ENCODE data around the gene MTERF2. TPM values are rescaled to one million over a fixed set of nuclear protein-coding genes. Genes with fewer than 3 reads are reported as not detected.
"Not testable (repeated sequence)": the region's sequence is repeated elsewhere in the genome, so short reads cannot be mapped to it uniquely, and the experiment has no call there.

Gene MTERF2
- total RNA-seq, 1 donor from 2014 or later = 6.9 TPM

GRCh38 chr12:106999446-106999845, 12.5 kb upstream of the MTERF2 start:
- no peak for DNase-seq (ENCODE audit: low read depth)
- H3K27me3 ChIP-seq (ENCODE audit: control insufficient read depth, insufficient read depth, low read length) = no peaks in the 10 kb centered on the region
- no peak for TF ChIP-seq CTCF (IDR thresholded peaks at IDR 0.05; ENCODE audit: insufficient read depth, low read length, poor library complexity, severe bottlenecking)
- no peak overlapping the region for H3K4me3 ChIP-seq (ENCODE audit: low read depth, low read length)
- no peaks in the 10 kb centered on the region for H3K36me3 ChIP-seq (ENCODE audit: control insufficient read depth, insufficient read depth, low read length)

GRCh38 chr12:106997916-106998315, 11.0 kb upstream of the MTERF2 start:
- TF ChIP-seq CTCF (IDR thresholded peaks at IDR 0.05; ENCODE audit: insufficient read depth, low read length, poor library complexity, severe bottlenecking) = no peak
- DNase-seq (ENCODE audit: low read depth) = no peak
- H3K4me3 ChIP-seq (ENCODE audit: low read depth, low read length) = no peak overlapping the region
- no peaks in the 10 kb centered on the region for H3K36me3 ChIP-seq (ENCODE audit: control insufficient read depth, insufficient read depth, low read length)
- no peaks in the 10 kb centered on the region for H3K27me3 ChIP-seq (ENCODE audit: control insufficient read depth, insufficient read depth, low read length)

GRCh38 chr12:106996102-106996501, 9.2 kb upstream of the MTERF2 start:
- H3K27me3 ChIP-seq (ENCODE audit: control insufficient read depth, insufficient read depth, low read length); H3K36me3 ChIP-seq (ENCODE audit: control insufficient read depth, insufficient read depth, low read length); DNase-seq (ENCODE audit: low read depth); H3K4me3 ChIP-seq (ENCODE audit: low read depth, low read length): not testable (repeated sequence)

GRCh38 chr12:106994579-106995220, 7.8 kb upstream of the MTERF2 start:
- Histone ChIP-seq H3K27me3 (ENCODE audit: control insufficient read depth, insufficient read depth, low read length) (no peaks in the 10 kb centered on the region), H3K4me3 (ENCODE audit: low read depth, low read length) (no peak overlapping the region), H3K36me3 (ENCODE audit: control insufficient read depth, insufficient read depth, low read length) (no peaks in the 10 kb centered on the region)
- no peak for TF ChIP-seq CTCF (IDR thresholded peaks at IDR 0.05; ENCODE audit: insufficient read depth, low read length, poor library complexity, severe bottlenecking)
- no peak for DNase-seq (ENCODE audit: low read depth)

- Histone ChIP-seq H3K27me3 (ENCODE audit: control insufficient read depth, insufficient read depth, low read length) (no peaks in the 10 kb centered on the region), H3K4me3 (ENCODE audit: low read depth, low read length) (no peak overlapping the region), H3K36me3 (ENCODE audit: control insufficient read depth, insufficient read depth, low read length) (no peaks in the 10 kb centered on the region)
- DNase-seq (ENCODE audit: low read depth) = no peak
- TF ChIP-seq CTCF (IDR thresholded peaks at IDR 0.05; ENCODE audit: insufficient read depth, low read length, poor library complexity, severe bottlenecking) = no peak
Observed at GRCh38 chr12:106987846-106988245, 900 bp upstream of the MTERF2 start.

GRCh38 chr12:106986135-106986534, 811 bp downstream of the MTERF2 start:
- Histone ChIP-seq H3K4me3 (ENCODE audit: low read depth, low read length) (peak overlapping the region; percentile 88), H3K36me3 (ENCODE audit: control insufficient read depth, insufficient read depth, low read length) (no peaks in the 10 kb centered on the region), H3K27me3 (ENCODE audit: control insufficient read depth, insufficient read depth, low read length) (no peaks in the 10 kb centered on the region)
- TF ChIP-seq CTCF (IDR thresholded peaks at IDR 0.05; ENCODE audit: insufficient read depth, low read length, poor library complexity, severe bottlenecking) = no peak
- DNase-seq (ENCODE audit: low read depth) = no peak

Data from kidney epithelial cell (primary cell).